GM06990 (cell line): ENCODE data around the gene CACNA2D3.

Experiments used
- DNase-seq: peaks from one replicate; pipeline ENCODE4 v3.0.0-alpha.2; 2011; ENCODE audit not compliant: insufficient read length; ENCODE audit errors: extremely low read depth
- H3K27me3 ChIP-seq: replicated peaks from 2 replicates; pipeline ENCODE4 v1.6.0; 2011; ENCODE audit warnings: low read length; ENCODE audit not compliant: control insufficient read depth, insufficient read depth
- H3K36me3 ChIP-seq: 2 replicates; pipeline ENCODE4 v1.5.1; 2011; ENCODE audit warnings: low read length; ENCODE audit not compliant: control insufficient read depth, insufficient read depth
- H3K4me3 ChIP-seq: replicated peaks from 2 replicates; pipeline ENCODE4 v1.5.1; 2011; ENCODE audit warnings: low read depth, mild to moderate bottlenecking, control low read depth, low read length
- CTCF ChIP-seq: IDR thresholded peaks from 2 replicates; pipeline ENCODE4 v1.5.1; 2011; ENCODE audit warnings: low read length, control low read depth, mild to moderate bottlenecking, inconsistent platforms; ENCODE audit not compliant: insufficient read depth, poor library complexity, severe bottlenecking

The CACNA2D3 gene

DNA sequence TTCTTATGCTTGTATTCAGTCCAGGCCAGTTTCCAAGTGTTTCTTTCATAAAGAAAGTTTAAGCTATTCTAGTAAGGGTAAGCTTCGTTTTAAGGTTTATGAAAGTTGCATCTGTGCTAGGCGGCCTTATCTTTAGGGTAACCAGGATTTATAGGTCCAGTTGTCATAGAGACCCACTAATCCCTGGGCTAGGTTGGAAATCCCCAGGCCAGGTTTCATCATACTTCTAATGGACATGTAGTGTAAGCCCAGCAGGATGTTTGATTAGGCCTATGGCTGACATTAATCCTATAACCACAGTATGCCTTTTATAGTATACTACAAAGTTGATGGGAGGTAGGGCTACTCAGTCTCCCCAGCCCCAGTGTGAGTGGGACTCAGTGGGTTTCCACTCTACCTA lies 312.4 kb downstream of the CACNA2D3 start:
- H3K4me3 ChIP-seq, result no peak overlapping the region
- H3K36me3 ChIP-seq, result no peaks in the 10 kb centered on the region
- H3K27me3 ChIP-seq, result no peaks in the 10 kb centered on the region
- no peak for DNase-seq
- no peak for TF ChIP-seq CTCF

- no peak for DNase-seq
Observed at GRCh38 chr3:54437271-54437670, 314.9 kb downstream of the CACNA2D3 start.

GRCh38 chr3:54443561-54444161 lies 321.3 kb downstream of the CACNA2D3 start:
- H3K36me3 ChIP-seq, result no peaks in the 10 kb centered on the region
- peaks cover 2% of the 10 kb centered on the region for H3K27me3 ChIP-seq
- no peak for TF ChIP-seq CTCF
- no peak for DNase-seq
- no peak overlapping the region for H3K4me3 ChIP-seq

More at GRCh38 chr3:54437271-54437670, 314.9 kb downstream of the CACNA2D3 start:
- no peak for TF ChIP-seq CTCF
- Histone ChIP-seq H3K36me3 (no peaks in the 10 kb centered on the region), H3K27me3 (no peaks in the 10 kb centered on the region), H3K4me3 (no peak overlapping the region)

DNA sequence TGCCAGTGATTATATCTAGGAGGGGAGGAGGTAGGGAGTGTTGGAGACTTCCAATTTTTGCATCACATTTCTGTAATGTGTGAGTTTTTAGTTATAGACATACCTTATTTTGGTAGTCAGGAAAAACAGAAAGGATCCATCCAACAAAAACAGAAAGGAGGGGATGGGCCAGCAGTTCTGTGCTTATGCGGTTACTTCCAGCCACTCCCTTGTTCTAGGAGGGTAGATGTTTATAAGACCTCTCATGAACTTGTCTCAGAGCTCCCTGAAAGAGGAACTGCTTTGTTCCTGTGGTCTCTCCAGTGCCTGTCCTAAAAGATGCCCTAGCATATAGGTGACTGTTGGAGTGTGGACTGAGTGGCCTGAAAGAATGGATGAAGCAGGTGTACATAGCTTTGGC lies 323.3 kb downstream of the CACNA2D3 start:
- no peak for DNase-seq
- Histone ChIP-seq H3K27me3 (peaks cover 2% of the 10 kb centered on the region), H3K4me3 (no peak overlapping the region), H3K36me3 (no peaks in the 10 kb centered on the region)
- TF ChIP-seq CTCF, result no peak

DNA sequence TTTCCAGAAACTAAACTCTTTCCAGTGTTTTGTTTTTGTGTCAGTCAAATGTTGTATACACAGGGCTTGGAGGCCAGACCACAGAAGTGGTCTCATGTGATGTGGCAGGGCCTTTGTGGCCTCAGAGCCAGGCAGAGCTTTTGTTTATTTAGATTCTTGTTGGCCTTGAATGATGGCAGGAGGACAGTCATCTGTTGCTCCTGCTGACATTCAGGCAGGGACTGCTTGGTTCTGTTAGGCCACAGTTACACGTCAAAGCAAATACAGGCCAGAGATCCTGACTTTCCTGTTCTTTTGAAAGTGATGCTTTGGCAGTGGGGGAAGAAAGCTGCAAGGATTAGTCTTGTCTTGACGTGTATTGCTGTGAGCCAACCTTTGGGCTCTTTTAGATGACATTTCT lies 325.1 kb downstream of the CACNA2D3 start:
- no peak overlapping the region for H3K4me3 ChIP-seq
- H3K27me3 ChIP-seq, result peaks cover 2% of the 10 kb centered on the region
- no peak for TF ChIP-seq CTCF
- H3K36me3 ChIP-seq, result no peaks in the 10 kb centered on the region
- no peak for DNase-seq

GRCh38 chr3:54454806-54455205 lies 332.5 kb downstream of the CACNA2D3 start:
- no peak for DNase-seq
- no peaks in the 10 kb centered on the region for H3K36me3 ChIP-seq
- H3K27me3 ChIP-seq, result no peaks in the 10 kb centered on the region
- no peak for TF ChIP-seq CTCF
- no peak overlapping the region for H3K4me3 ChIP-seq
